ENCODE data around the gene SAPCD2. TPM values are rescaled to one million over a fixed set of nuclear protein-coding genes. Genes with fewer than 3 reads are reported as not detected.
A peak's percentile ranks its signal among the peaks of the same experiment; 100 is the strongest.

Gene SAPCD2
- total and polyA plus RNA-seq, 4 donors = 1.3 to 2.1 (median 1.6) TPM

DNA sequence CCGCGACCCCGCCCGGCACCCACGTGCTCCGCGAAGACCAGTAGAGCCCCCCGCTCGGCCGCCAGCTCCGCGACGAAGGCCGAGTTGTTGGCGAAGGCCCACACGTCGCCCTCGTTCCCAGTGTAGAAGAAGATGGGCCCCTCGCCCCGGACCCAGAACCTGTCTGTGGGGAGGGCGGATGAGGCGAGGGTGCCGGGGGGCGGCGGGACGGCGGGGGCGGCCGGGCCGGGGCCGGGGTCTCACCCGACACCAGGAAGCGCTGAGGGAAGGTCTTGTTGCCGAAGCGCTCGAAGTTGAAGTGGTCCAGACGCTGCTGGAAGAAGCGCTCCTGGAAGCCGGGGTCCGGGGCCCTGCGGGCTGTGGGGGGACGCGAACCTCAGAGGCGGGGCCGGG lies 43.9 kb upstream of the SAPCD2 start:
- ATAC-seq (ENCODE audit: insufficient read depth, low FRiP score) (peak; percentile 19), DNase-seq (no peak)
- H3K36me3 ChIP-seq (ENCODE audit: control insufficient read depth in 4 of 4, insufficient read depth in 4 of 4, low read length in 4 of 4) = peaks cover 0 to 35% (median 0%) of the 10 kb centered on the region in 4 donors
- WGBS, 2 donors = 0% methylated on average over 26 to 45 of the region's 45 CpGs
- TF ChIP-seq, protein P1, sequence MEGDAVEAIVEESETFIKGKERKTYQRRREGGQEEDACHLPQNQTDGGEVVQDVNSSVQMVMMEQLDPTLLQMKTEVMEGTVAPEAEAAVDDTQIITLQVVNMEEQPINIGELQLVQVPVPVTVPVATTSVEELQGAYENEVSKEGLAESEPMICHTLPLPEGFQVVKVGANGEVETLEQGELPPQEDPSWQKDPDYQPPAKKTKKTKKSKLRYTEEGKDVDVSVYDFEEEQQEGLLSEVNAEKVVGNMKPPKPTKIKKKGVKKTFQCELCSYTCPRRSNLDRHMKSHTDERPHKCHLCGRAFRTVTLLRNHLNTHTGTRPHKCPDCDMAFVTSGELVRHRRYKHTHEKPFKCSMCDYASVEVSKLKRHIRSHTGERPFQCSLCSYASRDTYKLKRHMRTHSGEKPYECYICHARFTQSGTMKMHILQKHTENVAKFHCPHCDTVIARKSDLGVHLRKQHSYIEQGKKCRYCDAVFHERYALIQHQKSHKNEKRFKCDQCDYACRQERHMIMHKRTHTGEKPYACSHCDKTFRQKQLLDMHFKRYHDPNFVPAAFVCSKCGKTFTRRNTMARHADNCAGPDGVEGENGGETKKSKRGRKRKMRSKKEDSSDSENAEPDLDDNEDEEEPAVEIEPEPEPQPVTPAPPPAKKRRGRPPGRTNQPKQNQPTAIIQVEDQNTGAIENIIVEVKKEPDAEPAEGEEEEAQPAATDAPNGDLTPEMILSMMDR (IDR thresholded peaks at IDR 0.05; ENCODE audit: control extremely low read depth, extremely low read depth) = no peak
- no peak overlapping the region for H3K27ac ChIP-seq (ENCODE audit: low read depth in 1 of 2, low read length in 1 of 2)
- H3K9ac ChIP-seq (ENCODE audit: insufficient read depth in 1 of 2, low read length in 2 of 2) = no peak overlapping the region
- H3K27me3 ChIP-seq (ENCODE audit: control insufficient read depth in 3 of 3, insufficient read depth in 3 of 3, low read length in 2 of 3) = peaks cover 0 to 11% (median 10%) of the 10 kb centered on the region in 3 donors
- H3K4me1 ChIP-seq (ENCODE audit: control insufficient read depth in 5 of 5, insufficient read depth in 5 of 5, low read length in 5 of 5) = peaks cover 0 to 11% (median 0%) of the 10 kb centered on the region in 5 donors
- no peaks in the 10 kb centered on the region for H3K9me3 ChIP-seq (ENCODE audit: control insufficient read depth in 4 of 4, insufficient read depth in 3 of 4, low read length in 3 of 4)
- H3K4me3 ChIP-seq = peak overlapping the region; percentile 55

GRCh38 chr9:137113385-137114159 lies 43.2 kb upstream of the SAPCD2 start:
- Histone ChIP-seq H3K36me3 (ENCODE audit: control insufficient read depth in 4 of 4, insufficient read depth in 4 of 4, low read length in 4 of 4) (peaks cover 0 to 42% (median 0%) of the 10 kb centered on the region in 4 donors), H3K27me3 (ENCODE audit: control insufficient read depth in 3 of 3, insufficient read depth in 3 of 3, low read length in 2 of 3) (peaks cover 0 to 11% (median 10%) of the 10 kb centered on the region in 3 donors), H3K9ac (ENCODE audit: insufficient read depth in 1 of 2, low read length in 2 of 2) (no peak overlapping the region), H3K4me1 (ENCODE audit: control insufficient read depth in 5 of 5, insufficient read depth in 5 of 5, low read length in 5 of 5) (peaks cover 0 to 11% (median 0%) of the 10 kb centered on the region in 5 donors), H3K9me3 (ENCODE audit: control insufficient read depth in 4 of 4, insufficient read depth in 3 of 4, low read length in 3 of 4) (no peaks in the 10 kb centered on the region), H3K27ac (ENCODE audit: low read depth in 1 of 2, low read length in 1 of 2) (no peak overlapping the region), H3K4me3 (peak overlapping the region; percentile 28)
- no peak for ATAC-seq (ENCODE audit: insufficient read depth, low FRiP score)
- DNase-seq = no peak
- TF ChIP-seq, protein P1 (IDR thresholded peaks at IDR 0.05; ENCODE audit: control extremely low read depth, extremely low read depth) = no peak
- WGBS, 2 donors = 28 to 49% methylated on average over 36 to 66 of the region's 66 CpGs

DNA sequence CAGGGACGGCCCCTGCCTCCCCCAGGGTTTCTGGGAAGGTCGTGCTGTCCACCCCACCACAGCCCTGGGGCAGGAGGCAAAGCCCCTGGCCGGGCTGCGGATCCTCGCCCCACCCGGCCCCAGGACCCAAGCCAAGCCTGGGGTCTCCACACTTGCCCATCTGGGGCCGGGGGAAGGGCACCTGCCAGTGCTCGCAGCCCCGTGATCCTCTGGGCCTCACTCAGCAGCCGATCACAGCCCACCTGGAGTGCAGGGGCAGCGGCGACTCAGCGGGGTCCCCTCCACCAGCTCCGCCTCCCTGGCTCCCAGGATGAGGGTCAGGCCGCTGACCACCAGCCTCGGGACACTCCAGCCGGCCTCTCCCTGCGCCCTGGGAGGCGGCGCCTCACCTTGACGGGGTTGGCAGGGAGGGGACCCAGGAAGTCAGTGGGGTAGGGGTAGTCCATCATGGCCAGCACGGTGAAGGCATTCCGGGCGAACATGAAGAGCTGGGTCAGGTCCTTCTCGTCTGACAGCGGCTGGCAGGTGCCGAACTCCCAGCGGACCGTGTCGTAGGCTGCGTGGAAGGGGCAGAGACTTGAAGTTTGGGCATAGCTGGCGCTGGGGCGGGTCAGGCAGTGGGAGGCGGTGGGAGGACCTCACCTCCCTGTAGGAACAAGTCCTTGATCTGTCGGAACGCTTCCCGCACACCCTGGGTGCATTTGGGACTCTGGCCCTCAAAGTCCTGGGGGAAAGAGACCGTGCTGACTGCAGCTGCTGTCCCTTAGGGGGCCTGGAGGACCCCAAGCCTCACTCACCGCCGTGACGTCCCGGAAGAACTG lies 42.4 kb upstream of the SAPCD2 start:
- H3K4me3 ChIP-seq = no peak overlapping the region
- H3K9me3 ChIP-seq (ENCODE audit: control insufficient read depth in 4 of 4, insufficient read depth in 3 of 4, low read length in 3 of 4) = no peaks in the 10 kb centered on the region
- H3K9ac ChIP-seq (ENCODE audit: insufficient read depth in 1 of 2, low read length in 2 of 2) = no peak overlapping the region
- WGBS, 2 donors = 97% methylated on average over 41 to 42 of the region's 42 CpGs
- ATAC-seq (ENCODE audit: insufficient read depth, low FRiP score) (no peak), DNase-seq (no peak)
- H3K27me3 ChIP-seq (ENCODE audit: control insufficient read depth in 3 of 3, insufficient read depth in 3 of 3, low read length in 2 of 3) = peaks cover 0 to 10% (median 10%) of the 10 kb centered on the region in 3 donors
- H3K4me1 ChIP-seq (ENCODE audit: control insufficient read depth in 5 of 5, insufficient read depth in 5 of 5, low read length in 5 of 5) = peaks cover 0 to 11% (median 0%) of the 10 kb centered on the region in 5 donors
- H3K27ac ChIP-seq (ENCODE audit: low read depth in 1 of 2, low read length in 1 of 2) = no peak overlapping the region
- TF ChIP-seq, protein P1 (IDR thresholded peaks at IDR 0.05; ENCODE audit: control extremely low read depth, extremely low read depth) = no peak
- peaks cover 0 to 50% (median under 1%) of the 10 kb centered on the region in 4 donors for H3K36me3 ChIP-seq (ENCODE audit: control insufficient read depth in 4 of 4, insufficient read depth in 4 of 4, low read length in 4 of 4)

Data from lung (tissue), 12 donors.